Progenitor cell of endocrine pancreas (in vitro differentiated cells): ENCODE results near the gene RIC8B. TPM values are rescaled to one million over a fixed set of nuclear protein-coding genes. Genes with fewer than 3 reads are reported as not detected.
A peak's percentile ranks its signal among the peaks of the same experiment; 100 is the strongest.

Experiments
- DNase-seq: peaks from one replicate; pipeline ENCODE4 v3.0.0; 2021; ENCODE audit warnings: low spot score; ENCODE audit not compliant: unreplicated experiment
- H3K27ac Mint-ChIP-seq: 2 replicates; pipeline ENCODE4 v1.8.0; 2021; ENCODE audit warnings: mild to moderate bottlenecking, moderate library complexity, mixed read lengths
- H3K27me3 Mint-ChIP-seq: 2 replicates; pipeline ENCODE4 v1.8.0; 2021; ENCODE audit warnings: mixed read lengths
- H3K36me3 Mint-ChIP-seq: 2 replicates; pipeline ENCODE4 v1.8.0; 2022; ENCODE audit warnings: mixed read lengths; ENCODE audit not compliant: insufficient read depth
- H3K4me1 Mint-ChIP-seq: 2 replicates; pipeline ENCODE4 v1.8.0; 2021; ENCODE audit warnings: low read depth, mixed read lengths
- H3K4me3 Mint-ChIP-seq: 2 replicates; pipeline ENCODE4 v1.8.0; 2021; ENCODE audit warnings: low read depth, mild to moderate bottlenecking, moderate library complexity, mixed read lengths
- H3K9me3 Mint-ChIP-seq: 2 replicates; pipeline ENCODE4 v1.8.0; 2021; ENCODE audit warnings: low read depth, mixed read lengths
- total RNA-seq: library from RNA; stranded (reverse); gene quantifications from 2 replicates; pipeline ENCODE4 v1.2.1, GENCODE V29; 2021
- TF ChIP-seq, protein P1 (sequence below): fragments of 200-600 bp; sonication (generic); IDR thresholded peaks from one replicate; pipeline ENCODE4 v1.5.0; 2021; ENCODE audit warnings: antibody characterized with exemption, mild to moderate bottlenecking; ENCODE audit not compliant: unreplicated experiment

The RIC8B gene
- total RNA-seq, 1 donor from 2014 or later: 24.7 TPM

DNA sequence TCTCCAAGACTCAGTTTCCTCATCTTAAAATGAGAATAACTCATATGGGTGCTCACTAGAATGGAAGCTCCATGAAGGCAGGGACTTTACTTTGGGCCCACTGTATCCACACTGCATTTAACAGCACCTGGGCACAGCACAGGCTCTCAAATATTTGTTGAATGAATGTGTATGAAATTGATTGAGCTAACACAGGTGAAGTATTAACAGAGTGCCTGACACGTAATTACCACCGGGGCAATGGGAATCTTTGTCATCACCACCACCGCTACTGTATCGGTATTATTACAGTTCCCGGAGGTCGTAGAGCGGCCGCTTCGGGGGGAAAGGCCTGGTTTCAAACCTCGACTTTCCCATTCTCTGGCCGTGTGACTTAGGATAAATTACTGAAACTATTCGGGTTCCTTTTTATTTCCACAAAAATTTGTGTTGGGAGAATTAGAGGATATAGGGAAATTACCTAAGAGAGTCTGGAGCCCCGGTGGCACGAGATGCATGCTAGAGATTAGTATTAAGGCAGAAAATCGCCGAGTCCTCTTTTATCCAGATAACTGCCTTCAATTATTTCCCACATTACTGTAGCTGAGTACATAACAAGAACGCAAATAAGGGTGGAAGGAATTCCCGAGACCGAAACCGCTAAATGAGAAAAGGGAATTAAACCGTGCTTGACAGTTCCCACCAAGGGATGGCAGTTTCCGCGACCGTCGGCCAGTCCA is 1.0 kb upstream of the RIC8B start:
- peaks cover 31% of the 10 kb centered on the region for H3K4me1 Mint-ChIP-seq
- TF ChIP-seq, protein P1, sequence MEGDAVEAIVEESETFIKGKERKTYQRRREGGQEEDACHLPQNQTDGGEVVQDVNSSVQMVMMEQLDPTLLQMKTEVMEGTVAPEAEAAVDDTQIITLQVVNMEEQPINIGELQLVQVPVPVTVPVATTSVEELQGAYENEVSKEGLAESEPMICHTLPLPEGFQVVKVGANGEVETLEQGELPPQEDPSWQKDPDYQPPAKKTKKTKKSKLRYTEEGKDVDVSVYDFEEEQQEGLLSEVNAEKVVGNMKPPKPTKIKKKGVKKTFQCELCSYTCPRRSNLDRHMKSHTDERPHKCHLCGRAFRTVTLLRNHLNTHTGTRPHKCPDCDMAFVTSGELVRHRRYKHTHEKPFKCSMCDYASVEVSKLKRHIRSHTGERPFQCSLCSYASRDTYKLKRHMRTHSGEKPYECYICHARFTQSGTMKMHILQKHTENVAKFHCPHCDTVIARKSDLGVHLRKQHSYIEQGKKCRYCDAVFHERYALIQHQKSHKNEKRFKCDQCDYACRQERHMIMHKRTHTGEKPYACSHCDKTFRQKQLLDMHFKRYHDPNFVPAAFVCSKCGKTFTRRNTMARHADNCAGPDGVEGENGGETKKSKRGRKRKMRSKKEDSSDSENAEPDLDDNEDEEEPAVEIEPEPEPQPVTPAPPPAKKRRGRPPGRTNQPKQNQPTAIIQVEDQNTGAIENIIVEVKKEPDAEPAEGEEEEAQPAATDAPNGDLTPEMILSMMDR: no peak
- no peaks in the 10 kb centered on the region for H3K27me3 Mint-ChIP-seq
- peak overlapping the region; percentile 100 for H3K27ac Mint-ChIP-seq
- peak overlapping the region; percentile 89 for H3K4me3 Mint-ChIP-seq
- DNase-seq: no peak
- H3K9me3 Mint-ChIP-seq: no peaks in the 10 kb centered on the region
- peaks cover 2% of the 10 kb centered on the region for H3K36me3 Mint-ChIP-seq

DNA sequence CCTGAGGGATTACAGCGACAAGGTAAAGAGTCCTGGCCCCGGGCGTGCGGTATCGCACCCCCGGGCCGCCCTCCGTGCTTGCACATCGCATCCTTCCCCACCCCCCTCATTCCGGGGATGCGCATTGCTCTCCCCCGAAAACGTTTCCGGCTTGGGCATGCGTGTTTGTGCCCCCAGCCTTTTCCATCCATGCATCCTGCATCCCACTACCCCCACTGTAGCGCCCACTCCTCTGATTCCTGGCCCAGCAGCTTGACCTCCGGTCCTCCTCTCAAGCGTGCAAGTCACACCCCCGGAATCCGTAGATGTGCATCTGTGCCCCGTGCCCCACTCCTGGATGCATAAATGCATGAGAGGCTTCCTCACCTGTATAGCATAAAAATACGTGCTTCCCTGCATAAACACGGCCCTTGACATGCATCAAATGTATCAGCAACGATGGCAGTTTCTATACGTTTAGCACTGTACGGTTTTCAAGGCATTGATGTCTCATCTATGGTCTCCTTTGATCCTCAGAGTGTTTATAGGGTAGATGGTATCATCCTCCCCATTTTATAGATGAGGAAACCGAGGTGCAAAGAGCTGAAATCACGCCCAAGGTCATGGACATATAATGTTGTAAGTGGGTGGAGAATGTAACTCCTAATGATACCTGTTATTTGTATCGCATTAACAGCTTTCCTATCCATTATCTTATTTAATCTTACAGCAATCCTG is 484 bp downstream of the RIC8B start:
- TF ChIP-seq, protein P1: no peak
- Mint-ChIP-seq H3K27me3 (no peaks in the 10 kb centered on the region), H3K36me3 (peaks cover 2% of the 10 kb centered on the region), H3K9me3 (no peaks in the 10 kb centered on the region), H3K4me3 (peak overlapping the region; percentile 89), H3K4me1 (peaks cover 18% of the 10 kb centered on the region), H3K27ac (peak overlapping the region; percentile 100)
- DNase-seq: no peak

DNA sequence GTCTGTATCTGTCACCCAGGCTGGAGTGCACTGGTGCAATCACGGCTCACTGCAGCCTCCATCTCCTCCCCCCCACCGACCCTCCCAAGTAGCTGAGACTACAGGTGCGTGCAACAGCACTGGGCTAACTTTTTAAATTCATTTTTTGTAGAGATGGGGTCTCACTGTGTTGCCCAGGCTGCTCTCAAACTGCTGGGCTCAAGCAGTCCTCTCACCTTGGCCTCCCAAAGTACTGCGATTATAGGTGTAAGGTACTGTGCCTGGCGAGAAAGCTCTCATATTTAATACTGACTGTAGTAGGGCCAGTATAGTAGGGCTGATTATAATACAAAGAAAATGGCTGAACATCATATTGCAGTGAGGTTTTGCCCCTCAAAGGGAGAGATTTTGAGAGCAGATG is 2.4 kb downstream of the RIC8B start:
- DNase-seq: no peak
- peaks cover 2% of the 10 kb centered on the region for H3K36me3 Mint-ChIP-seq
- H3K27me3 Mint-ChIP-seq: no peaks in the 10 kb centered on the region
- no peaks in the 10 kb centered on the region for H3K9me3 Mint-ChIP-seq
- no peak overlapping the region for H3K4me3 Mint-ChIP-seq
- TF ChIP-seq, protein P1: no peak
- no peak overlapping the region for H3K27ac Mint-ChIP-seq
- H3K4me1 Mint-ChIP-seq: peaks cover 24% of the 10 kb centered on the region

- peak overlapping the region; percentile 62 for H3K27ac Mint-ChIP-seq
- no peak for DNase-seq
- H3K4me3 Mint-ChIP-seq: no peak overlapping the region
- no peaks in the 10 kb centered on the region for H3K9me3 Mint-ChIP-seq
- H3K27me3 Mint-ChIP-seq: no peaks in the 10 kb centered on the region
- TF ChIP-seq, protein P1: no peak
- H3K36me3 Mint-ChIP-seq: peaks cover 4% of the 10 kb centered on the region
- peaks cover 17% of the 10 kb centered on the region for H3K4me1 Mint-ChIP-seq
These were observed 5.6 kb downstream of the RIC8B start for GRCh38 chr12:106780010-106780631.

DNA sequence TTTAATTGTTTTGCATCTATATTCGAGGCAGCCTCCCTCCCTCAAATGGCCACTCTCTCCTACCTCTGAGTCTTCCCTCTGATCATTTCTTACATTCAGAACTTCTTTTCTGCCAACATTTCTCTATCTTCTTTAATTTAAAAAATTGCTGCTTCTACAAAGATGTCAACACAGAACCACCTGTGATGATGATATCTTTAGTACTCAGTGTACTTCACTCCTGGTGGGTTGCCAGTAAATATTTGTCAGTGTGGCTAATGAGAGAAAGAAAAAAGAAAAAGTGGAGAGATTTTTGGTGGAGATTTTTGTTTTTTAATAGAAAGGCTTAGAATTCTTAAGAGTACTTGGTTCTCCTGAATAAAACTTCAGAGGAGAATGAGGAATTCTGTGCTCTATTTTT is 8.1 kb downstream of the RIC8B start:
- H3K9me3 Mint-ChIP-seq: no peaks in the 10 kb centered on the region
- no peak overlapping the region for H3K27ac Mint-ChIP-seq
- peaks cover 10% of the 10 kb centered on the region for H3K4me1 Mint-ChIP-seq
- peaks cover 10% of the 10 kb centered on the region for H3K36me3 Mint-ChIP-seq
- no peak for DNase-seq
- TF ChIP-seq, protein P1: no peak
- H3K27me3 Mint-ChIP-seq: no peaks in the 10 kb centered on the region
- no peak overlapping the region for H3K4me3 Mint-ChIP-seq
